22Rv1 (cell line): ENCODE measurements around the gene NEFH.

ENCODE experiments used
- ZFX ChIP-seq: fragments of 450-650 bp; IDR thresholded peaks from 2 replicates; pipeline ENCODE4 v1.6.1; 2017; ENCODE audit warnings: antibody characterized with exemption, borderline replicate concordance
- TF ChIP-seq, protein P1 (sequence below): fragments of 450-650 bp; IDR thresholded peaks from 2 replicates; pipeline ENCODE4 v1.5.1; 2017; ENCODE audit warnings: mild to moderate bottlenecking

GRCh38 chr22:29509298-29509697, 29.3 kb downstream of the NEFH start:
- TF ChIP-seq, protein P1, sequence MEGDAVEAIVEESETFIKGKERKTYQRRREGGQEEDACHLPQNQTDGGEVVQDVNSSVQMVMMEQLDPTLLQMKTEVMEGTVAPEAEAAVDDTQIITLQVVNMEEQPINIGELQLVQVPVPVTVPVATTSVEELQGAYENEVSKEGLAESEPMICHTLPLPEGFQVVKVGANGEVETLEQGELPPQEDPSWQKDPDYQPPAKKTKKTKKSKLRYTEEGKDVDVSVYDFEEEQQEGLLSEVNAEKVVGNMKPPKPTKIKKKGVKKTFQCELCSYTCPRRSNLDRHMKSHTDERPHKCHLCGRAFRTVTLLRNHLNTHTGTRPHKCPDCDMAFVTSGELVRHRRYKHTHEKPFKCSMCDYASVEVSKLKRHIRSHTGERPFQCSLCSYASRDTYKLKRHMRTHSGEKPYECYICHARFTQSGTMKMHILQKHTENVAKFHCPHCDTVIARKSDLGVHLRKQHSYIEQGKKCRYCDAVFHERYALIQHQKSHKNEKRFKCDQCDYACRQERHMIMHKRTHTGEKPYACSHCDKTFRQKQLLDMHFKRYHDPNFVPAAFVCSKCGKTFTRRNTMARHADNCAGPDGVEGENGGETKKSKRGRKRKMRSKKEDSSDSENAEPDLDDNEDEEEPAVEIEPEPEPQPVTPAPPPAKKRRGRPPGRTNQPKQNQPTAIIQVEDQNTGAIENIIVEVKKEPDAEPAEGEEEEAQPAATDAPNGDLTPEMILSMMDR: no peak
- TF ChIP-seq ZFX: no peak
